Dedifferentiated amniotic fluid mesenchymal stem cell (primary cell): ENCODE data around the gene SIK2.

Experiments
- DNase-seq: peaks from one replicate; pipeline ENCODE4 v3.0.0-alpha.2; 2016; ENCODE audit errors: extremely low spot score

Gene SIK2

GRCh38 chr11:111582163-111582562 is 20.1 kb upstream of the SIK2 start:
- no peak for DNase-seq

- DNase-seq = no peak
Measured at GRCh38 chr11:111582881-111583280, 19.4 kb upstream of the SIK2 start.

DNA sequence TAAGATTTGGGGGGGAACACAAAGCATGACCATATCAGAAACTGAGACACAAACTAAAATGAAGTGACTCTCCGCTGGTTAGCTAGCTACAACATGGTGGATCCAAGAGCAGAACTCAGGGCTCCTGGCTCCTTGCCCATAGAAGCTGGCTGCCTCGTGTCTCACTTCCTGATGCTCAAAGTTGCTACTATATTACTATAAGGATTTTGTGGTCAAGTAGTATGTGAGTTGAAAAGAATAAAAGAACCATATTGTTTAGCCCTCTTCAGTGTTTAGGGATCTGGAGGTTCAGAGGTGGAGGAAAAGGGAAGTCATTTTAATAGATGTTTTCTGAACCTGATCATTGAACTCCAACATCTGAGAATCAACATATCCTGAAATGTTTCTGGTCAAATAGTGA is 16.9 kb upstream of the SIK2 start:
- DNase-seq = no peak

- DNase-seq = peak; percentile 61
Measured at GRCh38 chr11:111586388-111586831, 15.8 kb upstream of the SIK2 start.

GRCh38 chr11:111589114-111589513 is 13.1 kb upstream of the SIK2 start:
- DNase-seq = no peak

GRCh38 chr11:111589886-111590499 is 12.3 kb upstream of the SIK2 start:
- no peak for DNase-seq

GRCh38 chr11:111591187-111591960 is 10.9 kb upstream of the SIK2 start:
- DNase-seq = no peak

- DNase-seq = no peak
Measured at GRCh38 chr11:111592491-111592890, 9.8 kb upstream of the SIK2 start.

DNA sequence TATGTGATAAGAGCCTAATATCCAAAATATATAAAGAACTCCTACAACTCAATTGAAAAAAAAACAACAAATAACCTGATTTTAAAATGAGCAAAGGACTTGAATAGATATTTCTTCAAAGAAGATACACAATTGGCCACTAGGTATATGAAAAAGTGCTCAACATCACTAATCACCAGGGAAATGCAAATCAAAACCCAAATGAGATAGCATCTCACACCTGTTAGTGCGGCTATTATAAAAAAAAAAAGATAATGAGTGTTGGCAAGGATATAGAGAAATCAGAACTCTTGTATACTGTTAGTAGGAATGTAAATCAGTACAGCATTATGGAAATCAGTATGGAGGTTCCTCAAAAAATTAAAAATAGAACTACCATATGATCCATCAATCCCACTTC is 5.9 kb upstream of the SIK2 start:
- DNase-seq = no peak

DNA sequence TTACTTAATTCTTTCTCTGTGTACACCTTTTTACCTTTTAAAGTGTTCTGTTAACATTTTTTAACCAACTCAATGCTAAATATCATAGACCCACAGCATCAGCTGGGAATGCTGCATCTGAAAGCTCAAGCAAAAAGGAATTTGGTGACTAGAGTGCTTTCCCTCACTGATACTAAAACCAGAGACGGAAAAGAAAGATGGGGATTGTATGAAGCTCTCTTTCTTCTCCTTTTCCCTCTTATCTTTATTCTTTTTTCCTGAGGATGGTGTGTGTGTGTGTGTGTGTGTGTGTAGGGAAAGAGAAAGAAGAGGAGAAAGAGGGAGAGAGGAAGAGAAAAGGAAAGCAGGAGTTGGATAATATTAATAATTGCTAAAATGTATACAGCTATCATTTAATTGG is 4.1 kb upstream of the SIK2 start:
- no peak for DNase-seq

DNA sequence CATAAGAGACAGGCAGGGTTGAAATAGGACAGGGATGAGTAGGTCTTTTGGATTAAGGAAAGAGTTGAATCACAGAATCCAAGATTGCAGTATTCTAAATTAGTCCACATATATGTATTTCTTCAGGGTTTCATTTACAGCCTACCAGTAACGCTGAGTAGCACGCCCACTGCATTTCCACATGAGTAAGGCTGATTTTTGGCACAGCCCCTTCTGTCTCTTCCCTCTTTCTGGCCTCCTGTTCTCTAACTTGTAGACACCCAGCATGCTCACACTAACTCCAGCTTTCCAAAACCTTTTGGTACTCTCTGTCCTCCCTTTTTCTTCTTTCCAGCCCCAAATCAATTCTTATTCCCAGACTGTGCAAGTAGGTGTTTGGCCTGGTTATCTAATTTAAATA is 3.7 kb upstream of the SIK2 start:
- DNase-seq = peak; percentile 85

DNA sequence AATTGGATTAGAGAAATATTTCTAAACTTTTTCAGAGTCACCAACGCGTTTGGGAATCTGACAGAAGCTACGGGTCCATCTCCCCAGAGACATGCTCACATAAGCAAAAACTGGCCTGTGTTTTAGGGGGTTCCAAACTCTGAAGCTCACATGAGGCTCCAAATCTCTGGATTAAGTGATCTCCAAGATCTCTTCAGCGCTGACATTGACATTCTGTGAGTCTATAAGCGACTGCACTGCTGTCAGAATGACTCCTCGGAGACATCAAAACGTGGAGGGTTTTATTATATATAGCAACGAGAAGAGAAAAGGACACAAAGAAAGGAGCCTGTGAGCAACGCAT is 642 bp upstream of the SIK2 start:
- no peak for DNase-seq

DNA sequence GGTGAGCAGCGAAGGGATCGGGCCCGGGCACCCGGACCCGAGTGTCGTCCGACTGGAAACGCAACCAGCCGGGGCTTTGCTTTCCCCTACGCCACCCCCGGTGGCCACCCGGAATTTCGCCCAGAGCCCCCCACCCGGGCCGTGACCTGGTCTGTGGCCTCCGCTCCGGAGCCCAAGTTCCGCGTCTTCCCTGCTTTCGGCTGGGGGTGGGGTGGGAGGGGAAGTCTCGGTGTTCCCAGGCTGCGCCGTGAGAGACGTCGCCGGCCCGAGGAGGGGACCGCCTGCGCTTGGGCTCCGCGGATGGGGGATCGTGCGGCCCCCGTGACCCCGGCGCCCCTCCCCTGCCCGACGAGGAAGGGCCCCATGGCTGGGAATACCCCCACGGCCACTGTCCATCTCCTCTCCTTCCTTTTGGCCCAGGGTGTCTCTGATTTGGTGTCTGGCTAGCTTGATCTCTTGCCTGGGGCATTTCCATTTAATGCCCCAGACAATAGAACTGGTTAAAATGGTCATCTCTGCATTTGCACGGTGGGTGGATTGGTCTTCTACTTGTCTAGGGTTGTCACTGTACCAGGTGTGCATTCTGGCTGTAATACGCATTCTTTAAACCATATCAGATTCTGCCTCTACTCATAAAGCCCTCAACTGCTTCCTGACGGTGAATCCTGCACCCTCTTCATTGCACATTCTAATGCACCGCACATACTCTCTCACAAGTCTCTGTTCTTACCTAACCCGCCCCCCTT is 789 bp downstream of the SIK2 start:
- no peak for DNase-seq

DNA sequence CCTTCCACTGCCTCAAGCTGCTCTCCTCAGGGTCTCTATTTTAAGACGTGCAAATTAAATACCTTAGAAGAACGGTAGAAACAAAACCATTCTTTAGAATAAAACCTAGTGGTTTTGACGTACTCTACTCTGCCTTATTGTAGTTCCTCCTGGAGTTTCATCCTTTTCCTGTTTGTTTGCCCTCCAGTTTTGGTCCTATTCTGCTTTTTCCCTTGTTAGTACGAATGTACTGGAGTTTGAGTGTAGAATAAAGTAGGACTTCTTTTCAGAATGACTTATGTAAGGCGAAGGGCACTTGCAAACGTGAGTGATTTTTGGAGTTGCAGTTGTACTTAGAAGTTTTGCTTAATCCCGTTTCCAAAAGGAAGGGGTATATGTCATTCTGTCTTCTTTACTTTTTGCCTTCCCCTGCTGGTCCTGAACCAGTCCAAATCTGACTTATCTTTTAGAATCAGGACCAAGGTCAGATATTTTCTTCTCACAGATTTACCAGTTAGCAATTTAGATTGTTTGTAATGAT is 1.4 kb downstream of the SIK2 start:
- no peak for DNase-seq

DNA sequence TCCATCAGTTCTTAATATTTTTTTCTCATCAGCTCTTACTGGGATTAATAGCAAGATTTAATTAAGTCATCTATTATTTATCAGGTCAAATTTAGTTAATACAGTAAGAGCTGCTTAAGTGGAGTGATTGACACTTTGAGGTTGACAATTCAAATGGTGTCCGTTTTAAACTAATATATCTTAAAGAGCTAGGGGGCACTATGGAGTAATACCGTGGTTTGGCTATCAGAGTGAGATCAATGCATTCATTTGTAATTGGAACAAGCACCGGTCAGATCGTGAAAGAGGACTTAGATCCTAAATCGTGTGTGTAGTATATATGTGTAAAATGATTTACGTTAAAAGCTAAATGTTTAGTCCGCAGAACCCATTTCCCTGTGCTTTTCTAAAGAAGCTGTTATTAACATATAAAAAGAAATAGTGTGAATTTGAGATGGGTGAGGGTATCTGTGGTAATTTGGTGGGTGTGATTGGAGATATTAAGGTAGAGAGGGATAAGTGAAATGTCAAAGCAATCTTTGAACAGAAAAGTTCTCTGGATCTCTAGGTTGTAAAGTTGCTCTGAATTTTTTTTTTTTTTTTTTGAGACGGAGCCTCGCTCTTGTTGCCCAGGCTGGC is 2.3 kb downstream of the SIK2 start:
- DNase-seq = peak; percentile 61

DNA sequence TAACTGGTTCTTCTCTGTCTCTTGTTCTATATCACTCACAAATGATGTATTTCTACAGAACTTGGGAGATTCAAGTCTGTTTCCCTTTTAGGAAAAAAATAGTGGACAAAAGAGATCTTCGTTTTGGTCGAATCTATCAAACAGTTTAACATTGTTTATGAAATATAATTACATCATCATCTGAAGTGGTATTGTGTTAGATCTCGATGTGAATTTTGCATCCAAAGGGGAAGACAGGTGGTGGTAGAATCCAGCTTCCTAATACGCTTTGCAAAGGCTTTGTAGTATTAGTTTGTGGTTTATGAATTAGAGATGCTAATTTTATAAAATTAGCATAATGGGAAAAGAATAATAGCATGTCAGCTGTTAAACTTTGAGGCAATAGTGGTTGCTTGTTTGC is 3.4 kb downstream of the SIK2 start:
- no peak for DNase-seq

- no peak for DNase-seq
Measured at GRCh38 chr11:111606986-111607385, 4.7 kb downstream of the SIK2 start.

- no peak for DNase-seq
Measured at GRCh38 chr11:111607751-111608150, 5.5 kb downstream of the SIK2 start.

DNA sequence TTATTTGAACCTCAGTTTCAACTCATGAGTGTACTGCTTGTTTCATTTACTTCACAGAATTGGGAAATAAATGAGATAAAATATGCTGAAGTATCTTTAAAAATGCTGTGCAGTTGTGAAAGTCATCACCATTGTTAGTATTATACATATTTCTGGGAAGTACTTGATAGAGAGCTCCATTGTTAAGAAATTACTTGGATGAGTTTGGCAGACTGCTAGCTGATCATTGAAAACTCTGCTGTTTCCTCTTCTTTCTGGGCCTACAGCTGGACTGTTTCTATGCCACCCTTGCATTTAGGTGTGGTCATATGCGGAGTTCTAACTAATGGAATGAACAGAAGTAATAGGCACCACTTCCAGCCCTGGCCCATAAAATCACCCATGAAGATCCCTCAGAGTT is 10.0 kb downstream of the SIK2 start:
- DNase-seq = no peak

DNA sequence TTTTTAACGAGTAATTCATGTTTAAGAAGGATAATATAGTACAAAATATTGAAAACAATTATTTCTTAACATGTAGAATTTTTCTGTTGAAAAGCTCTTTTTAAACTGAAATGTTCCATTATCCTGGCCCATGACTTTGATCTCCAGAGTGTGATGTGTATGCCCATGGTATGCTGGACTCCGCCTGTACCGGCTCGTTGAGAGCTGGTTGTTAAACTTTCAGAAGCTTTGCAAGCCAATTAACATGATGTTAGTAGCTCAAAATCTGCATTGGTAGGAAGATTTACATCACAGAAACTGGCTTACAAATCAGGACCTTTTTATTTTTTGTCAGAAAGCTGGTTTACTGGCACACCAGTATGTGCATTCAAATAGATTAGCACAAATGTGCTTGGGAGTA is 15.0 kb downstream of the SIK2 start:
- DNase-seq = no peak

DNA sequence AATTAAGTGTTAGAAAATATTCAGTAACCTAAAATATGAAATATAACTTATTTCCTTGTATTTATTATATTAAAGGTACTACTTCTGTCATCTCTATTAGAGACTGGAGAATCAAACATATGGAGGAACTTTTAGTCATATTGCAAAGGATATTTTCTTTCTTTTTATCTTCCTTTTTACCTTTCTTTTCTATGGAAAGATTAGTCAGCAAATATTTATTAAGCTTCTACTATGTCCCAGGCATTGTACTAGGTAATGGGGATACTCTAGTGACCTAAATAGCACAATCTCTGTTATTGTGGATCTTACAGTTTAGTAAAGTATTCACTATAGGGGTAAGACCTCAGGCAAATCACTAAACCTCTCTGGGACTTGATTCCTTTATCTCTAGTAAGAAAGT is 18.3 kb downstream of the SIK2 start:
- no peak for DNase-seq

DNA sequence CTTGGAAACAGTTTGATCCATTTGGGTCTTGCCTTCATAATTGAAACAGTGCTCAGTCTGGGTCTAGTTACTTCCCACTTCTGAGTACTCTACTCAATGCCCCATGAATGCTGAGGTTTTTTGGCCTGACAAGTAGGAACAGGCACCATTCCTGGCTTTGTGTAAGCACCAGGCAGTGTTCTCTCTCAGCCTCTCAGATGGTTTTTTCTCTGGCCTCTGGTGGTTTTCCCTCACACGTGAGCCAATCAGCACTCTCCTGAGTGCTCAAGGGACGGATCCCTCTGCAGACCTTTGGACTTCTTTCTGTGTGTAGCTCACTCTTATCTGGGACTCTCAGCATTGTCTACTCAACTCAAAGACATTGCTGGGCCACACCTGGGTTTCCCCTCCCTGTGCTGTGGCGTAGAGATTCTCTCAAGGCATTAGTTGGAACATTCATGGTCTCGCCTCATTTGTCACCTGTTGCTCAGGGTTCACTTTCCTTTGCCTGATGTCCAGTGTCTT is 21.3 kb downstream of the SIK2 start:
- DNase-seq = no peak
